IMR-90 (cell line): ENCODE measurements around the gene MRPL44. TPM values are rescaled to one million over a fixed set of nuclear protein-coding genes. Genes with fewer than 3 reads are reported as not detected.

ENCODE experiments used
- ATAC-seq: fragments of 200-7000 bp; cut with Tn5 transposase; 2 replicates; pipeline ENCODE4 v1.9.1; 2020; ENCODE audit warnings: low read depth, mild to moderate bottlenecking, moderate library complexity
- BruUV-seq: library from RNA; stranded (reverse); fragments of 400-500 nt; replicated peaks from 2 replicates; lab custom pipeline; 2021; lab: Mats Ljungman, UMichigan
- CTCF ChIA-PET: fragments of 300-600 bp; formaldehyde crosslinking; extraction: SDS; loops from one replicate; lab custom pipeline; 2021; ENCODE audit warnings: antibody characterized with exemption; lab: Yijun Ruan, JAX
- POLR2A ChIA-PET: fragments of 300-600 bp; sonication (Branson Sonifier 250); formaldehyde crosslinking; loops from one replicate; lab custom pipeline; 2022; ENCODE audit warnings: antibody characterized with exemption; ENCODE audit not compliant: unreplicated experiment; lab: Charles Lee
- DNase-seq: peaks from one replicate; pipeline ENCODE4 v3.0.0; 2013
- H2AFZ ChIP-seq: replicated peaks from 2 replicates; pipeline ENCODE3; 2013; ENCODE audit warnings: low read length, mild to moderate bottlenecking; ENCODE audit not compliant: poor library complexity
- H2AK5ac ChIP-seq: 2 replicates; pipeline ENCODE4 v1.6.1; 2013; ENCODE audit warnings: low read depth, low read length, inconsistent platforms
- H2AK9ac ChIP-seq: replicated peaks from 2 replicates; pipeline ENCODE3; 2013; ENCODE audit warnings: mild to moderate bottlenecking, low read depth, low read length, moderate library complexity; ENCODE audit not compliant: poor library complexity
- H2BK120ac ChIP-seq: 2 replicates; pipeline ENCODE4 v1.6.1; 2013; ENCODE audit warnings: low read depth, low read length, inconsistent platforms
- H2BK15ac ChIP-seq: 3 replicates; pipeline ENCODE4 v1.6.1; 2013; ENCODE audit warnings: low read depth, low read length, inconsistent platforms
- H2BK20ac ChIP-seq: 2 replicates; pipeline ENCODE4 v1.6.1; 2013; ENCODE audit warnings: low read depth, mild to moderate bottlenecking, inconsistent platforms, low read length, moderate library complexity
- H2BK5ac ChIP-seq: 2 replicates; pipeline ENCODE4 v1.6.1; 2013; ENCODE audit warnings: mild to moderate bottlenecking, low read depth, low read length, inconsistent platforms; ENCODE audit not compliant: poor library complexity, severe bottlenecking
- H3K14ac ChIP-seq: replicated peaks from 2 replicates; pipeline ENCODE4 v1.6.1; 2013; ENCODE audit warnings: low read depth, low read length, inconsistent platforms
- H3K18ac ChIP-seq: 2 replicates; pipeline ENCODE4 v1.6.1; 2013; ENCODE audit warnings: low read depth, low read length, control low read depth
- H3K23ac ChIP-seq: 2 replicates; pipeline ENCODE4 v1.6.1; 2013; ENCODE audit warnings: low read depth, low read length, inconsistent platforms
- H3K27ac ChIP-seq: 2 replicates; pipeline ENCODE4 v1.5.1; 2013; ENCODE audit warnings: mild to moderate bottlenecking, control low read depth, low read length; ENCODE audit not compliant: insufficient read depth
- H3K27me3 ChIP-seq: 2 replicates; pipeline ENCODE4 v1.6.1; 2013; ENCODE audit warnings: low read length; ENCODE audit not compliant: control insufficient read depth, insufficient read depth
- H3K36me3 ChIP-seq: 2 replicates; pipeline ENCODE4 v1.6.1; 2013; ENCODE audit warnings: low read length, mixed read lengths; ENCODE audit not compliant: control insufficient read depth, insufficient read depth
- H3K4ac ChIP-seq: 2 replicates; pipeline ENCODE4 v1.6.1; 2013; ENCODE audit warnings: low read depth, low read length, inconsistent platforms
- H3K4me1 ChIP-seq: 2 replicates; pipeline ENCODE4 v1.6.1; 2013; ENCODE audit warnings: low read length, mixed read lengths; ENCODE audit not compliant: control insufficient read depth, insufficient read depth
- H3K4me2 ChIP-seq: 2 replicates; pipeline ENCODE4 v1.6.1; 2013; ENCODE audit warnings: low read depth, mild to moderate bottlenecking, control low read depth, low read length, moderate library complexity
- H3K4me3 ChIP-seq: 2 replicates; pipeline ENCODE4 v1.5.1; 2013; ENCODE audit warnings: low read depth, mild to moderate bottlenecking, control low read depth, low read length, moderate library complexity; ENCODE audit not compliant: insufficient read depth
- H3K56ac ChIP-seq: 2 replicates; pipeline ENCODE4 v1.6.1; 2013; ENCODE audit warnings: low read length, inconsistent platforms; ENCODE audit not compliant: insufficient read depth; ENCODE audit errors: extremely low read depth
- H3K79me1 ChIP-seq, 2 experiments: 2 replicates each; pipeline ENCODE4 v1.6.1; 2013; ENCODE audit warnings: low read length in 2 of 2, inconsistent platforms in 1 of 2, low read depth in 1 of 2
- H3K9ac ChIP-seq: 2 replicates; pipeline ENCODE4 v1.6.1; 2013; ENCODE audit warnings: low read depth, low read length, control low read depth
- H3K9me1 ChIP-seq: 2 replicates; pipeline ENCODE4 v1.6.1; 2013; ENCODE audit warnings: low read length, inconsistent platforms; ENCODE audit not compliant: insufficient read depth
- H3K9me3 ChIP-seq: 2 replicates; pipeline ENCODE4 v1.6.1; 2013; ENCODE audit warnings: low read length; ENCODE audit not compliant: control insufficient read depth, insufficient read depth
- H4K20me1 ChIP-seq: 2 replicates; pipeline ENCODE4 v1.6.1; 2013; ENCODE audit warnings: low read length, inconsistent platforms; ENCODE audit not compliant: insufficient read depth
- H4K5ac ChIP-seq: 2 replicates; pipeline ENCODE4 v1.6.1; 2013; ENCODE audit warnings: mild to moderate bottlenecking, low read depth, low read length, control low read depth
- H4K8ac ChIP-seq, 2 experiments: 2 replicates each; pipeline ENCODE4 v1.6.1; 2013; ENCODE audit warnings: low read depth in 2 of 2, low read length in 2 of 2, control low read depth in 1 of 2, inconsistent platforms in 1 of 2
- H4K91ac ChIP-seq: 2 replicates; pipeline ENCODE4 v1.6.1; 2013; ENCODE audit warnings: low read depth, low read length, inconsistent platforms; ENCODE audit not compliant: insufficient read depth
- BHLHE40 ChIP-seq: fragments of 150-350 bp; IDR thresholded peaks from 2 replicates; pipeline ENCODE4 v1.6.1; 2016; ENCODE audit warnings: mild to moderate bottlenecking, low read depth, low read length
- CEBPB ChIP-seq: IDR thresholded peaks from 2 replicates; pipeline ENCODE4 v1.6.1; 2012; ENCODE audit warnings: low read depth, low read length, improper control_type of control experiment
- CHD1 ChIP-seq: IDR thresholded peaks from 2 replicates; pipeline ENCODE4 v1.6.1; 2012; ENCODE audit warnings: low read depth, low read length, improper control_type of control experiment
- CTCF ChIP-seq: conservative IDR thresholded peaks from 2 replicates; pipeline ENCODE4 v1.5.1; 2012; ENCODE audit warnings: mild to moderate bottlenecking, low read depth, low read length, improper control_type of control experiment
- FOS ChIP-seq: fragments of 150-350 bp; IDR thresholded peaks from 2 replicates; pipeline ENCODE4 v1.6.1; 2016; ENCODE audit warnings: low read depth, low read length
- MAFK ChIP-seq: IDR thresholded peaks from 2 replicates; pipeline ENCODE4 v1.6.1; 2012; ENCODE audit warnings: low read depth, low read length, improper control_type of control experiment
- MAZ ChIP-seq: IDR thresholded peaks from 2 replicates; pipeline ENCODE4 v1.6.1; 2012; ENCODE audit warnings: low read depth, mild to moderate bottlenecking, low read length, improper control_type of control experiment, moderate library complexity, borderline replicate concordance
- MXI1 ChIP-seq: IDR thresholded peaks from 2 replicates; pipeline ENCODE4 v1.6.1; 2012; ENCODE audit warnings: low read depth, mild to moderate bottlenecking, low read length, moderate library complexity, borderline replicate concordance
- NFE2L2 ChIP-seq: fragments of 150-350 bp; IDR thresholded peaks from 2 replicates; pipeline ENCODE4 v1.6.1; 2016; ENCODE audit warnings: low read depth, mild to moderate bottlenecking, low read length
- POLR2A ChIP-seq: IDR thresholded peaks from 2 replicates; pipeline ENCODE4 v1.6.1; 2012; ENCODE audit warnings: mild to moderate bottlenecking, low read depth, low read length
- RAD21 ChIP-seq: IDR thresholded peaks from 2 replicates; pipeline ENCODE4 v1.6.1; 2012; ENCODE audit warnings: low read length, improper control_type of control experiment
- RCOR1 ChIP-seq: IDR thresholded peaks from 2 replicates; pipeline ENCODE4 v1.6.1; 2012; ENCODE audit warnings: mild to moderate bottlenecking, low read length, improper control_type of control experiment; ENCODE audit not compliant: insufficient replicate concordance
- RFX5 ChIP-seq: IDR thresholded peaks from 2 replicates; pipeline ENCODE4 v1.8.0; 2012; ENCODE audit warnings: low read depth, mild to moderate bottlenecking, low read length, moderate library complexity
- SMC3 ChIP-seq: fragments of 150-350 bp; IDR thresholded peaks from 2 replicates; pipeline ENCODE4 v1.6.1; 2016; ENCODE audit warnings: low read depth, mild to moderate bottlenecking, antibody characterized with exemption, low read length, moderate library complexity
- USF2 ChIP-seq: fragments of 150-350 bp; IDR thresholded peaks from 2 replicates; pipeline ENCODE4 v1.6.1; 2017; ENCODE audit warnings: mild to moderate bottlenecking, antibody characterized with exemption, low read length, low read depth
- WGBS, 2 experiments: methylation state at CpG; one replicate each; pipeline versions ENCODE4 v1.1.5 to v1.1.7; 2013; ENCODE audit warnings: missing lambda C conversion rate in 2 of 2; ENCODE audit not compliant: insufficient read length in 1 of 2; ENCODE audit errors: extremely low coverage in 2 of 2; 5-methylcytosine and 5-hydroxymethylcytosine counted together
- dilution Hi-C: fragments of 300-500 bp; cut with HindIII; formaldehyde crosslinking; loops from one replicate; pipeline ENCODE4 v1.14.3; 2018; ENCODE audit warnings: low sequenced_read_pairs; ENCODE audit not compliant: unreplicated experiment
- in situ Hi-C: fragments of 300-500 bp; cut with MboI; formaldehyde crosslinking; loops from 3 replicates; pipeline ENCODE4 v1.14.3; 2019; ENCODE audit warnings: low sequenced_read_pairs, inconsistent platforms, mixed read lengths
- intact Hi-C: fragments of 100-400 bp; cut with micrococcal nuclease; formaldehyde crosslinking; loops from 2 replicates; pipeline ENCODE4 v1.10.0; 2022
- polyA plus RNA-seq, 3 experiments: library from polyadenylated mRNA; depleted of rRNA; stranded (reverse); fragments of >200 nt; gene quantifications; 2 replicates each; pipeline ENCODE4 v1.2.3, GENCODE V29; 2012; ENCODE audit warnings: low replicate concordance in 1 of 3
- total RNA-seq: library from RNA; depleted of rRNA; stranded (reverse); fragments of >200 nt; gene quantifications from 2 replicates; pipeline ENCODE4 v1.2.3, GENCODE V29; 2012
- TF ChIP-seq, protein P1 (sequence below): fragments of 150-350 bp; IDR thresholded peaks from 2 replicates; pipeline ENCODE4 v1.6.1; 2016; ENCODE audit warnings: low read depth, mild to moderate bottlenecking, low read length, moderate library complexity, borderline replicate concordance

The MRPL44 gene
- total and polyA plus RNA-seq, 2 of the 4 experiments (the other 2 are of a cell fraction): 18.6 to 20.1 TPM

DNA sequence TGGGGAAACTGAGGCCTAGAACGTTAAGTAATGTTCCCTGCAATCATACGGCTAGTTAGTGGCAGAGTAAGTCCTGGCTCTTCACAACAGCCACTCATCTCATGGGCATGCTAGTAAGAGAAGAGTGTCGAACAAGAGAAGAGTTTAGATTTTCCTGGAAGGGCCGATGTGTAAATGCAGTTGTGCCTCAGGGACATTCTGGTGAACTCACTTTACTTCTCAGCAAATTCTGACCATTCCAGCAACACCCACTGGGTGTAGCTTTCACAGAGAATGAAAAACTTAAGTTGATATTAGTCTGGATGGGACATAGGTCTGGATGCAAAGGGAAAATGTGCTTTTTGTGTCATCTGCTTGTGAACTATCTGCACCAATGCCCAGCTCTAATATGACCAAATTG, 23.5 kb downstream of the MRPL44 start:
- no peak overlapping the region for H3K4me2 ChIP-seq
- no peak overlapping the region for H3K9ac ChIP-seq
- no peak overlapping the region for H3K56ac ChIP-seq
- dilution Hi-C loops (no loop called here), in situ Hi-C loops (loop anchor here (10.0 kb wide), 1 partner anchor 664 kb away; no protein-coding TSS in a partner anchor), intact Hi-C loops (no loop called here)
- DNase-seq: no peak
- no peaks in the 10 kb centered on the region for H3K79me1 ChIP-seq
- H3K4me3 ChIP-seq: no peak overlapping the region
- ChIA-PET POLR2A (interaction anchor here (0.6 kb wide), 1 partner anchor 347 kb away, joined by 3 read pairs; no protein-coding TSS in a partner anchor), CTCF (interaction anchor here (1.8 kb wide), 1 partner anchor 11 kb away, joined by 6 read pairs; no protein-coding TSS in a partner anchor)
- H2BK20ac ChIP-seq: no peak overlapping the region
- peaks cover 5% of the 10 kb centered on the region; the same call in 1 of the 2 replicates for H3K9me1 ChIP-seq
- no CpG with 5 or more reads among the region's 4 CpGs for WGBS, 2 experiments
- no peaks in the 10 kb centered on the region for H3K4me1 ChIP-seq
- BruUV-seq: no TSS peak
- no peak overlapping the region for H2BK120ac ChIP-seq
- H2BK15ac ChIP-seq: no peak overlapping the region
- no peak overlapping the region for H3K27ac ChIP-seq
- H4K91ac ChIP-seq: no peak overlapping the region
- H2BK5ac ChIP-seq: no peak overlapping the region
- no peak overlapping the region for H2AK9ac ChIP-seq
- no peak overlapping the region for H4K5ac ChIP-seq
- H3K27me3 ChIP-seq: no peaks in the 10 kb centered on the region
- H2AK5ac ChIP-seq: no peak overlapping the region
- no peak overlapping the region for H3K23ac ChIP-seq
- no peak for ATAC-seq
- no peaks in the 10 kb centered on the region for H4K20me1 ChIP-seq
- no peaks in the 10 kb centered on the region for H3K9me3 ChIP-seq
- no peak overlapping the region for H3K14ac ChIP-seq
- peaks cover 20% of the 10 kb centered on the region for H3K36me3 ChIP-seq
- no peak overlapping the region for H3K4ac ChIP-seq
- H2AFZ ChIP-seq: no peak overlapping the region
- no peak overlapping the region for H4K8ac ChIP-seq
- H3K18ac ChIP-seq: no peak overlapping the region
- TF ChIP-seq, protein P1, sequence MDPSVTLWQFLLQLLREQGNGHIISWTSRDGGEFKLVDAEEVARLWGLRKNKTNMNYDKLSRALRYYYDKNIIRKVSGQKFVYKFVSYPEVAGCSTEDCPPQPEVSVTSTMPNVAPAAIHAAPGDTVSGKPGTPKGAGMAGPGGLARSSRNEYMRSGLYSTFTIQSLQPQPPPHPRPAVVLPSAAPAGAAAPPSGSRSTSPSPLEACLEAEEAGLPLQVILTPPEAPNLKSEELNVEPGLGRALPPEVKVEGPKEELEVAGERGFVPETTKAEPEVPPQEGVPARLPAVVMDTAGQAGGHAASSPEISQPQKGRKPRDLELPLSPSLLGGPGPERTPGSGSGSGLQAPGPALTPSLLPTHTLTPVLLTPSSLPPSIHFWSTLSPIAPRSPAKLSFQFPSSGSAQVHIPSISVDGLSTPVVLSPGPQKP: no peak
- TF ChIP-seq SMC3: no peak
- no peak for TF ChIP-seq MAZ
- TF ChIP-seq RFX5: no peak
- no peak for TF ChIP-seq MXI1
- no peak for TF ChIP-seq USF2
- TF ChIP-seq BHLHE40: no peak
- no peak for TF ChIP-seq CTCF
- no peak for TF ChIP-seq RAD21
- no peak for TF ChIP-seq NFE2L2
- TF ChIP-seq POLR2A: no peak
- no peak for TF ChIP-seq CEBPB
- TF ChIP-seq FOS: no peak
- TF ChIP-seq RCOR1: no peak
- no peak for TF ChIP-seq MAFK
- no peak for TF ChIP-seq CHD1
